GM19351 (cell line): ENCODE measurements around the gene SEC14L1.

Source experiments
- ATAC-seq: cut with Tn5 transposase; IDR thresholded peaks from one replicate; pipeline ENCODE4 v1.9.1; 2021; ENCODE audit warnings: mild to moderate bottlenecking, moderate library complexity; ENCODE audit not compliant: unreplicated experiment

Gene SEC14L1

GRCh38 chr17:77211681-77212080, 70.9 kb downstream of the SEC14L1 start:
- no peak for ATAC-seq

DNA sequence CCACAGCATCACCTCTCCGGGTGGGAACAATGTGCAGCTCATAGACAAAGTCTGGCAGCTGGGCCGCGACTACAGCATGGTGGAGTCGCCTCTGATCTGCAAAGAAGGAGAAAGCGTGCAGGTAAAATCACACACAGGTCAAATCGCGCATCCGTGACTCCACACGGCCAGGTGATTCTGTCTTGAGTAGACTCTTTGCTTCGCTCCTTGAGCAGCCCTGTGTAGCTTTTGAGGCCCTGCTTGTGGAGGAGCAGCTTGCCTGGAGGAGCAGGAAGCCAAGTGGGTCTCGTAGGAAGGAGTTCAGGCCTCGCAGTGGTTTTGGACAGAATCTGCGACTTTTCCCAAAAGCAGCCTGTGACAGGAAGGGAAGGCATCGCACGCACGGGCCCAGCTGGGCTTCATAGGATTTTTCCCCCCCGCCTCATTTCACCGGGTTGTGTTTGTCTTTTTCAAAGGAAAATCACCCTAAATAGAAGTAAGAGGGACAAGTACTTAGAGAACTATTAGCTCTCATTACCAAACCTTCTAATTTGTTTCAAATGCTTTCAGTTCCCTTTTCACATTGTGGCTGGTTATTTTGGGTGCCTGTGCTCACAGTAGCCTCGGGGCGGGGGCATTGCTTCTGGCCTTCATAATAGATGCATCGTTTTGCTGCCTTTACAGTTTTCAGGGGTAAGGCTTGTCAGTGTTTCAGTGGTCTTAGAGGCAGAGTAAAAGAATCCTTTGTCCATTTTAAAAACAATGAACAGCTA, 71.5 kb downstream of the SEC14L1 start:
- peak; percentile 70 for ATAC-seq

GRCh38 chr17:77212833-77213777, 72.3 kb downstream of the SEC14L1 start:
- ATAC-seq: no peak

- no peak for ATAC-seq
These were observed 73.0 kb downstream of the SEC14L1 start for GRCh38 chr17:77213778-77214132.

DNA sequence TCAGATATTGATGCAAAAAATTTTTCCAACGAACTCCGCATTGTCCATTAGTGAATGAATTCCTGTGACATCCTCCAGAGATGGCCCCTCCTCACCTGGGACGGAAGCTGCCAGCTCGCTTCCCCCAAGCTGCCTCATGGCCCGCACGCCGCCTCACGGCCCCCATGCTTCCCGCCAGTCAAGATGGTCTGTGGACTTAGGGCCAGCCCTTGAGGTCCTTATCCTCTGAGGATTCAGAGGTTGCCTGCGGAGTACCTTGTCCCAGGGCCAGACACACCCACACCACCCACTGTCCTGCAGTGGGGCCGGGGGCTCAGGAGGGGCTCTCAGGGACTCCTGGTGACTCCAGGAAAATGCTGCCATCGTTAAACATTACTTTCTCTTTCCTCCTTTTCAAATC, 73.6 kb downstream of the SEC14L1 start:
- ATAC-seq: no peak

DNA sequence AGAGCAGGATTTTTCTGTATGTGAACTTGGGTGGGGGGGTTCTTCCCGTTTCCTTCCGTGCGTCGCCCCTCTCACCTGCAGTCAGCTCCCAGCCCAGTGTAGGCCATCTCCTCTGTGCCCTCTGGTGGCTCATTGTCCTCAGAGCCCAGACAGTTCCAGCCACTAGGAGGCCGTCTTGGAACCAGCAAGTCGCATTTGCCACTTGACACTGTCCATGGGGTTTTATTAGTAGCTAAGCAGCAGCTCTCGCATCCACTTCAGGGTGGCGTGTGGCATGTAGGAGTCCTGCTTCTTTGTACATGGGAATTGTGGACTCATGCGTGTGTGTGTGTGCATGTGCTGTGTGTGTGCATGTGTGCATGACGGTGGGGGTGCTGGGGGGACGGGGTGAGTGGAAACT, 74.0 kb downstream of the SEC14L1 start:
- ATAC-seq: no peak

DNA sequence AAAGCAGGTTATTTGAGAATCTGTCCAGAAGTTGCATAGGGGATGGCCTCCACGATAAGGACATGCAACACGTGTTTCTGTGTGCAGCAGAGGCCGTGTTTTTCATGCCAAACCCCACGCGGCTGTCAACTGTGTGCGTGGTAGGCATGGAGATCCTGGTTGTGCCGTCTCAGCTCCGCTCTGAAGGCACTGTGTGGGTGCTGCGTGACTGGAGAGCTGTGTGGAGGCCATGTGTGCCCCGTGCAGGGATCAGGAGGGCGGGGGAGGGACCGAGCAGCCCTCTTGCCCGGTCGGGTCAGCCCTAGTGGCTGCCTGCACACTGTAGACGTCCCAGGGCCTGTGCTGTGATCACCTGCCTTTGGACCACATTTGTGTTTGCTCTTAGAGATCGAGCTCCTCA, 74.5 kb downstream of the SEC14L1 start:
- ATAC-seq: no peak

DNA sequence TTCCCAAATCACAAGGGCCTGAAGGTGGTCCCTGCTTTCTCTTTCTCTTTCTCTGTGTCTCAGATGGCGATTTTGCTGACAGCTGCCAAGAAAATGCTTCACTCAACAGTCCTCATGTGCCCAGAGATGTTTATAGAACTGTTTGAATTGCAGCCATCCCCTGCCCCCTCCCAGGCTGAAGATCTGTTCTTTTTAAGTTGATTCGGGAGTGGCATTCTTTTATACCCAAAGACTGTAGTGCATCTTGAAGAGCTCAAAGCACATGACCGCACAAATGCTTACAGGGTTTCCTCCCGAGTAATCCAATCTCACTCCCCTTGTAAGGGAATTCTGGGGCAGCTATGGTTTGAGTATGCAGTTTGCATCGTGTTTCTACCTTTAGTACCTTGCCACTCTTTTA, 75.7 kb downstream of the SEC14L1 start:
- no peak for ATAC-seq

DNA sequence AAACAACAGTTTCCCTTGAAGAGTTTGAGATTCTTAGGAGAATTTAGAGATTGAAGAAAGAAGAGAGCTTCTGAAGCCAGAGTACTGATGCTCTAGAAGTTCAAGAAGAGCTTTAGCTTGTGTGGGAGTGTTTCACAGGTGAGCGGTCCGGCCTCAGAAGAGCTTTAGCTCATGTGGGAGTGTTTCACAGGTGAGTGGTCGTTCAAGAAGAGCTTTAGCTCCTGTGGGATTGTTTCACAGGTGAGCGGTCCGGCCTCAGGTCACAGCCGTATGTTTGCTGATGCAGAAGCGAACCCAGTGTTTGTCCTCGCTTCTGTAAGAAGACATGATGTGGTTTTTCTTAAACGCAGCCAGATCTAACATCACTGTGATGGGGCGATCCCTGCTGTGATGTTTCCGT, 76.4 kb downstream of the SEC14L1 start:
- ATAC-seq: no peak

GRCh38 chr17:77217566-77217965, 76.8 kb downstream of the SEC14L1 start:
- no peak for ATAC-seq

- ATAC-seq: no peak
These were observed 78.1 kb downstream of the SEC14L1 start for GRCh38 chr17:77218902-77219301.

GRCh38 chr17:77222356-77222755, 81.6 kb downstream of the SEC14L1 start:
- ATAC-seq: no peak

DNA sequence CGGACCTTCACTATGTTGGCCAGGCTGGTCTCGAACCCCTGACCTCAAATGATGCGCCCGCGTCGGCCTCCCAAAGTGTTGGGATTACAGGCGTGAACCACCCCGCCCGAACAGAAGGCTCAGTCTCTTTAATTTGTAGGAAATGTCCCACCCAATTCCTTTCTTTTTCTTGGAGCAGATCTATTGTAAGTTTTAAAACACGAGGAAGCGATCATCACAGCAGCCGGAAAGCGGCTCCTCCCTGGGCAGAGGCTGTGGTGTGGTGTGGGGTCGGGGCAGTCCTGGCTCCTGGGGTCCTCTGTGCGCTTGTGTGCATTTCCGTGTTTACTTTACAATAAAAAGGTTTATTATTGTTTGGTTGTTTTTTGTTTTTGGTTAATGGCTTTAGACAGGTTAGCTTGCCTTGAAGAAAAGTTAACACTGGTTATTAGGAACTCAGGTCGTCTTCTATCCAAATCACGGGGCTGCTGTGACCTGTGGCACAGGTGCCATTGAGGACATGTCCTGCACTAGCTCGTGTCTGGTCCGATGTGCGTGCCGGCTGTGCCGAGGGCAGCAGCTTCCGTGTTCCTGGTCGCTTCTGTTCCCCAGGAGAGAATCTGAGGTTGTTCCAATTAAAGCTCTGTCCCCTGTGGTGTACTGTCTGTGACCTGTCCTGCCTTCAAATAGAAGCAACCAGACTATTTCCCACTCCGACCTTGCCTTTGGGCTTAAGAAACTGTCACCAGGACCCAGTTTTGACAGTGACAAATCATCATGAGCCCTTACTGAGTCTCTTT, 83.1 kb downstream of the SEC14L1 start:
- ATAC-seq: no peak

DNA sequence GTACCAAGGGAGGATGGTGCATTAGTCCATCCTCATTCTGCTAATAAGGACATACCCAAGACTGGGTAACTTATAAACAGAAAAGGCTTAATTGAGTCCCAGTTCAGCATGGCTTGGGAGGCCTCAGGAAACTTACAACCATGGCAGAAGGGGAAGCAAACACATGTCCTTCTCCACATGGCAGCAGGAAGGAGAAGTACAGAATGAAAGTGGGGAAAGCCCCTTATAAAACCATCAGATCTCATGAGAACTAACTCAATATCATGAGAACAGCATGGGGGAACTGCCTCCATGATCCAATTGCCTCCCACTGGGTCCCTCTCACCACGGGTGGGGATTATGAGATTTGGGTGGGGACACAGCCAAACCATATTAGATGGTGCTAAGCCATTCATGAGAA, 84.5 kb downstream of the SEC14L1 start:
- ATAC-seq: no peak

DNA sequence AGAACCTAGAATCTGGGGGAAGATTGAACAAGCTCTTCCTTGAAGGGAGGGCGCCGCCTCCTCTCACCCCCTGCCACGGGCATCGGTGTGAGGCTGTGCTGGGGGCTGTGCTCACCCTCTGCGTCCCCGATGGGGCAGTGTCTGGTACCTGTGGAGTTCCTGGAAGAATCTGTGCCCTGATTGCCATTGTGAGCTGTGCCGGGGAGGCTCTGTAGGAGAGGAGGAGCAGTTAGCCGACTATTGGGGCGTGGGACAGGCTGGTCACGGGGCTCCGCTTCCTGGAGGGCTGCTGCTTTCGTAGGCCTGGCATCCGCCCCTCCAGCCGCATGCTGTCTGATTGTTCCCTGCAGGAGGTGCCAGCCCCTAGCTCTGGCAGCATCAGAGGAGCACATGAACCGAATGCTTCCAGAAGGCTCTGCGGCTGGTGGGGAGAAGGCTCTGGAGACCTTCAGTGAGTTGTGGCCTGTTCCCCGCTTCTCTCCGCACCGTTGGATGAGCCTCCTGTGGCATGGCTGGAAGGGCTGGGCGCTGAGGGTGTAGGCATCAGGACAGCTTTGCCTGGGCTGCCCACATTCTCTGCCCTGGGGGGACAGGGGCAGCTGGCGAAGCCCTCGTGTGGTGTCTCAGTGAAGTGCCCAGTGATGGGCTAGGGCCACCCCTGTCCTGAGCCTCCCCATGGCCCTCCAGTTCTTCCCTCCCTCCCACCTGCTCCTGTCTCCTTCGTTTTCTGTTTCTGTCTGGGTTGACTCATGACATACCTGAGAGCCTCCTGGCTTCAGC, 86.9 kb downstream of the SEC14L1 start:
- ATAC-seq: no peak

GRCh38 chr17:77228241-77228752, 87.5 kb downstream of the SEC14L1 start:
- no peak for ATAC-seq

- ATAC-seq: no peak
These were observed 88.0 kb downstream of the SEC14L1 start for GRCh38 chr17:77228816-77229215.

DNA sequence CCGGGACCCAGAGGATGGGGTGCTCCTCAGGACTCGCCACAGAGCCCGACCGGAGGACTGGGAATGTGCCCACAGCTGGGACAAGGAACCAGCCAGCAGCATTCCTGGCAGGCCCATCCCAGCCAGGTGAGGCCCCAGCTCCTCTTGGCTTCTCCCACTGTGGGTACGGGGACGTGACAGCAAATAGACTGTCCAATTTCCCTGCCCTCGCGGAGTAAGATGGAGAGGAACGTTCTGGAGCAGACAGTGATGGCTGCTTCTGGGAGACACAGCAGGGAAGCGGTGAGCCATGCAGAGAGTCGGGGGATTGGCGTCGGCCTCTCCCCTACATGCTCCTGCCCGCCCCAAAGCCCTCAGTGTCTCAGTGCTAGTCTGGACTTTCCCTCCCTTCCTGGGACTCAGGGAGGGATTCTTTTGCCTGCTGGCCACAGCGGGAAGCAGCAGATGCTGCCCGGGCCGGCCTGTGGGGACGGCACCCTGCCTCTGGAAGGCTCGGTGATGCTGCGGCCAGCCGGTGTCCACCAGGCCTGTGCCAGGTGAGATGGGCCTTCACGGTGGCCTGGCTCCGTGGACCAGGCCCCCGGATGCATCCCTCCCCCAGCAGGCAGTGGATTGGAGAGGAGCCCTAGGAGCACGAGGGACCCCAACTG, 89.1 kb downstream of the SEC14L1 start:
- no peak for ATAC-seq

- ATAC-seq: no peak
These were observed 89.7 kb downstream of the SEC14L1 start for GRCh38 chr17:77230436-77230830.
